Suprapubic skin (tissue), 4 donors: ENCODE measurements around the gene EVA1A.

Source experiments
- POLR2A ChIP-seq, 2 donors: fragments of 450-650 bp; IDR thresholded peaks; one replicate each; pipeline ENCODE4 v1.6.1; 2017; ENCODE audit warnings: antibody characterized with exemption in 2 of 2, mild to moderate bottlenecking in 2 of 2, moderate library complexity in 2 of 2
- POLR2AphosphoS5 ChIP-seq, 3 donors: sonication (generic); formaldehyde crosslinking; IDR thresholded peaks; one replicate each; pipeline ENCODE4 v1.6.1; 2017; ENCODE audit warnings: antibody characterized with exemption in 3 of 3
- TF ChIP-seq, protein P1 (sequence below), 2 donors: fragments of 200-600 bp in 1 of 2; fragments of 450-650 bp in 1 of 2; sonication (generic) in 1 of 2; IDR thresholded peaks; one replicate each; pipeline ENCODE4 v1.5.1; 2016 to 2019; ENCODE audit warnings: antibody characterized with exemption in 2 of 2, mild to moderate bottlenecking in 1 of 2, moderate library complexity in 1 of 2

DNA sequence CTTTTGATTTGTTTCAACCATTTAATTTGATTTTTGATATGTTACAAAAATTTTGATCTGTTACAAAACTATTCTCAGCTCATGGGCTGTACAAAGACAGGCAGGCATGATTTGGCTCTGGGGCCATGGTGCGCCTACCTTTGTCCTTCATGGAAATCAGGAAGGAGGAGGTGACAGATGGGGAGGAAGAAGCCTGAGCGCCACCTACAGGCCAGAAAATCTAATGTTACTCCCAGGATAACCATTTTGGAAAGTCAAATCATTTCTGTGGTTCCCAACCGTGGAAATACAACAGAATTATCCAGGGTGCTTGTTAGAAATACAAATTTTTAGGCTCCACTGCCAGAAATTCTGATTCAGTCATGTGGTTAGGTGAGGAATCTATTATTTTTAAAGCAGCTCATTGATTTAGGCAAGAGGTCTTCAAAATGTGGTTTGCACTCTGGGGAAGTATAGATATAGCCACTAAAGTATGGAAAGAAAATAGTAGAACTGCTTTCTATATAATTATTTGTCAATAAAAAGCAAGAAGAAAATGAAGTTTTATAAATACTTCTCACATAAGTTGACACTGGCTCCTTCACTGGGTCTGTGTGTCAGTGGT is 93.9 kb downstream of the EVA1A start:
- TF ChIP-seq, protein P1, sequence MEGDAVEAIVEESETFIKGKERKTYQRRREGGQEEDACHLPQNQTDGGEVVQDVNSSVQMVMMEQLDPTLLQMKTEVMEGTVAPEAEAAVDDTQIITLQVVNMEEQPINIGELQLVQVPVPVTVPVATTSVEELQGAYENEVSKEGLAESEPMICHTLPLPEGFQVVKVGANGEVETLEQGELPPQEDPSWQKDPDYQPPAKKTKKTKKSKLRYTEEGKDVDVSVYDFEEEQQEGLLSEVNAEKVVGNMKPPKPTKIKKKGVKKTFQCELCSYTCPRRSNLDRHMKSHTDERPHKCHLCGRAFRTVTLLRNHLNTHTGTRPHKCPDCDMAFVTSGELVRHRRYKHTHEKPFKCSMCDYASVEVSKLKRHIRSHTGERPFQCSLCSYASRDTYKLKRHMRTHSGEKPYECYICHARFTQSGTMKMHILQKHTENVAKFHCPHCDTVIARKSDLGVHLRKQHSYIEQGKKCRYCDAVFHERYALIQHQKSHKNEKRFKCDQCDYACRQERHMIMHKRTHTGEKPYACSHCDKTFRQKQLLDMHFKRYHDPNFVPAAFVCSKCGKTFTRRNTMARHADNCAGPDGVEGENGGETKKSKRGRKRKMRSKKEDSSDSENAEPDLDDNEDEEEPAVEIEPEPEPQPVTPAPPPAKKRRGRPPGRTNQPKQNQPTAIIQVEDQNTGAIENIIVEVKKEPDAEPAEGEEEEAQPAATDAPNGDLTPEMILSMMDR (IDR thresholded peaks at IDR 0.05): no peak
- TF ChIP-seq POLR2A (IDR thresholded peaks at IDR 0.05): no peak
- TF ChIP-seq POLR2AphosphoS5 (IDR thresholded peaks at IDR 0.05): no peak
